ENCODE measurements around the gene PRELID3B.

- no peak for TF ChIP-seq EP300 (IDR thresholded peaks at IDR 0.05; ENCODE audit: borderline replicate concordance)
- TF ChIP-seq REST (IDR thresholded peaks at IDR 0.05; ENCODE audit: low read depth): no peak
- no peak for TF ChIP-seq CEBPB (IDR thresholded peaks at IDR 0.05)
- TF ChIP-seq RAD21 (IDR thresholded peaks at IDR 0.05; ENCODE audit: low read depth): no peak
- TF ChIP-seq ZBTB7A (IDR thresholded peaks at IDR 0.05; ENCODE audit: low read depth): no peak
- no peak for TF ChIP-seq YY1 (IDR thresholded peaks at IDR 0.05; ENCODE audit: low read depth)
- TF ChIP-seq TAF1 (IDR thresholded peaks at IDR 0.05; ENCODE audit: low read depth): no peak
- no peak for TF ChIP-seq FOXM1 (IDR thresholded peaks at IDR 0.05; ENCODE audit: borderline replicate concordance, low read depth)
- TF ChIP-seq MAX (IDR thresholded peaks at IDR 0.05): no peak
Measured at GRCh38 chr20:58986968-58987517, 55.5 kb downstream of the PRELID3B start.

Measured in Ishikawa (cell line).